WI38 (cell line): ENCODE data around the gene LRG1.

Experiments used
- H3K4me3 ChIP-seq: 2 replicates; pipeline ENCODE4 v1.5.1; 2011; ENCODE audit warnings: low read depth, mild to moderate bottlenecking, control low read depth, low read length
- CTCF ChIP-seq: IDR thresholded peaks from 2 replicates; pipeline ENCODE4 v1.5.1; 2012; ENCODE audit warnings: low read depth, mild to moderate bottlenecking, control low read depth, low read length

Gene LRG1

GRCh38 chr19:4516199-4516938 lies 23.5 kb downstream of the LRG1 start:
- H3K4me3 ChIP-seq: no peak overlapping the region
- TF ChIP-seq CTCF: no peak

- H3K4me3 ChIP-seq: no peak overlapping the region
- no peak for TF ChIP-seq CTCF
Measured at GRCh38 chr19:4515732-4516131, 24.1 kb downstream of the LRG1 start.

GRCh38 chr19:4513248-4513647 lies 26.6 kb downstream of the LRG1 start:
- TF ChIP-seq CTCF: no peak

GRCh38 chr19:4512070-4512469 lies 27.8 kb downstream of the LRG1 start:
- no peak for TF ChIP-seq CTCF

More at GRCh38 chr19:4513248-4513647, 26.6 kb downstream of the LRG1 start:
- H3K4me3 ChIP-seq: no peak overlapping the region

GRCh38 chr19:4511300-4512054 lies 28.4 kb downstream of the LRG1 start:
- no peak for TF ChIP-seq CTCF
- H3K4me3 ChIP-seq: no peak overlapping the region

More at GRCh38 chr19:4512070-4512469, 27.8 kb downstream of the LRG1 start:
- no peak overlapping the region for H3K4me3 ChIP-seq

- no peak overlapping the region for H3K4me3 ChIP-seq
- no peak for TF ChIP-seq CTCF
Measured at GRCh38 chr19:4510435-4511255, 29.2 kb downstream of the LRG1 start.
